HG03175 (cell line): ENCODE results near the gene NALF2.
A peak's percentile ranks its signal among the peaks of the same experiment; 100 is the strongest.

Experiments used
- ATAC-seq: cut with Tn5 transposase; IDR thresholded peaks from one replicate; pipeline ENCODE4 v1.9.1; 2021; ENCODE audit warnings: mild to moderate bottlenecking, moderate library complexity; ENCODE audit not compliant: unreplicated experiment

The NALF2 gene

GRCh38 chrX:69524781-69525363 is 20.7 kb downstream of the NALF2 start:
- no peak for ATAC-seq

DNA sequence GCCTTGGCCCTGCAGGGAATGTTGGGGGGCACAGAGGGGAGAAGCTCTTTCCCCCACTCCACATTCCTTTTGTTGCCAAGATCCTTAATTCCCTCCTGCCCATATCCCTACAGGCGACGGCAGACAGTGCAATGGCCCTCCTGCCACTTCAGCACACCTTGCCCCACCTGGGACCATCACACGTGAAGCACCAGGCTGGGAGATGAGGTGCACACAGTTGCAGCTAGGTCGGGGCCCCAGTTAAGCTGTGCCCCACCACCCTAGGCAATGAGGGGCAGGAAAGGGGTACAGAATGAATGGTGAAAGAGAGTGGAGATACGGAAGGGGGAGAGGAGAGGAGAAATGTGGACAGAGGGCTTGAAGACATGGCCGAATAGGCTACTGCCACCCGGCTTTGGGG is 26.2 kb downstream of the NALF2 start:
- no peak for ATAC-seq

GRCh38 chrX:69531031-69531755 is 27.1 kb downstream of the NALF2 start:
- ATAC-seq, result no peak

DNA sequence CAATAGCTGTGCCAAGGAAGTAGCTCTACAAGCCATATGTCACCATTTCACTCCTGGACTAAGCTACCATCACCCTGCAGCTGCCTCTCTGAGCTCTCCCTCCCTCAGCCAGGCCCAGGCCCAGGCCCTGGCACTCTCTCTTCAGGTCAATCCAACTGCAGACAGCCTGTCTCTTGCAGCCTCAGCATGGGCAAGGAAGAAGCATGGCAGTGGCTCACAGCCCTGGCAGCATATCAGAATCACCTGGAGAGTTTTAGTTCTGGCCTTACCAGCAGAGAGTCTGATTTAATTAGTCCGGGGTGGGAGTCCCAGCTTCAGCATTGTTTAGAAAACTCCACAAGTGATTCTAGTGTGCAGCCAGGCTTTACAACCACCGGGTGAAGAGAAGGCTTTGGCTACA is 31.5 kb downstream of the NALF2 start:
- ATAC-seq, result no peak

GRCh38 chrX:69538321-69538876 is 34.3 kb downstream of the NALF2 start:
- ATAC-seq, result peak; percentile 72

GRCh38 chrX:69539437-69539836 is 35.3 kb downstream of the NALF2 start:
- peak; percentile 60 for ATAC-seq

GRCh38 chrX:69541956-69542355 is 37.8 kb downstream of the NALF2 start:
- no peak for ATAC-seq

DNA sequence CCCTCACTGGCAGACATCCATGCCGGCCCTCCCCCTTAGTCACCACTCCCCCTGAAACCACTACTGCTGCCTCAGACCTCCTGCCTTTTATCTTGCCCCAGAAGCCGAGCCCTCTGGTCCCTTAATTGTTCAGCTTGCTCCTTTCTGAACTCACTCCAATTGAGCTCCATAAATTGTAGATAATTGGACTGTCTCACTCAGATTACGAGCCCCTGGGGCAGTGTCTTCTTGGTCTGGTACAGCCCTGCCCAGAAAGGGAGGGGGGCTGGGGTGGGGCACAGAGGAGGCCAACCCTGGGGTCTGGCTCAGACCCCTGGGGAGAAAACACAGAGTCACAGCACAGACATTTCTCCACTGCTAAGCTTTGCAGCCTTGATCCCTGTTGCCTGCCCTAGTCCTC is 39.4 kb downstream of the NALF2 start:
- ATAC-seq, result no peak

DNA sequence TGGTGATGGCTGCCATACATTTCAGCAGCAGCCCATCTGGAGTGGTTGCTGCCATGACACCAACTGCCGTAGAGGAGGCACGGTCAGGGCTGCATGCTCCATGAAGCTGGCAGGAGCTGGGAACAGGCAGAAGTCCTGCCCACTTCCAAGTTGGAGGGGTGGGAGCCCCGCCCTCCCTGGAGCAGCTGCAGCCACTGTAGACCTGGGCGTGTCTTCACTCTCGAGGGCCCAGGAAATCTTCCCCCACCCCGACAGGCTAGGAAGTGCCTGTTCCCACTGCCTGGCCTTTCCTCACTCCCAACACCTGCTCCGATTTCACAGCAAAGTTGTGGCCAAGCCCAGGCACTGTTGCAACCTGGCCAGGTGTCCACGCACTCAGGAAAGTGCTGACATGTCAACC is 42.3 kb downstream of the NALF2 start:
- no peak for ATAC-seq

- no peak for ATAC-seq
Measured at GRCh38 chrX:69546978-69547377, 42.9 kb downstream of the NALF2 start.

DNA sequence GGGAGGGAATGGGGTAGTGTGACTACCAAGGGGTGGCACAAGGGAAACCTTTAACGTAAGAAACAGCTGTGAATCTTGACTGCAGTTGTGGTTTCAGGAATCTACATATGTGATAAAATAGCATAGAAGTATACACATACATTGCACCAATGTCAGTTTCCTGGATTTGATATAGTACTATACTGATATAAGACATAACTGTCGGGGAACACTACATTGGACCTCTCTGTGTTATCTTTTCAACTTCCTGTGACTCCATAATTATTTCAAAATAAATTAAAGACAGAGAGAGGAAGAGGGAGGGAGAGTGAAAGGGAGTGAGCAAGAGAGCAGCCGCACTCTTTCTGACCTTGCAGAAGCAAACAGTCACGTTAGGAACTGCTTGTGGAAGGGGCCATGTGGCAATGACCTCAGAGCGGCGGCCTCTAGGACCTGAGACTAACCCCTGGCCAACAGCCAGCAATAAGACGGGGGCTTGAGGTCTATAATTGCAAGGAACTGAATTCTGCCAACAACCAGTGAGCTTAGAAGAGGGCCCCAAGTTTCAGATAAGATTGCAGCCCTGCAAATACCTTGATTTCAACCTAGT is 47.4 kb downstream of the NALF2 start:
- no peak for ATAC-seq

DNA sequence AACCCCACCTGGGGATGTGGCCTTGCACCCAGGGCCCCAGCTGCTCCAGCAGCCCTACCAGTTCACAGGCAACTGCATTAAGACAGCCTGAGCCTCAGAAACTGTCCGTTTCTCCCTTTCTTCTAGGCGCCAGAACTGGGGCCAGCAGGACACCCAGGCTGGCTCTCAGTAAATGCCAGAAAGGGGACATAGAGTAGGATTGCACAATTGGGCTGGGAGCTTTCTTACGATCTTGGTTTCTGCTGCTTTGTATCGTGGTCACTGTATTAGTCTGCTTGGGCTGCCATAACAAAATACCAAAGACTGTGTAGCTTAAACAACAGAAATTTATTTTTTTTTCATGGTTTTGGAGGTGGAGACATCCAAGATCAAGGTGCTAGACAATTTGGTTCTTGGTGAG is 48.4 kb downstream of the NALF2 start:
- ATAC-seq, result no peak
